RPMI8226 (cell line): ENCODE measurements around the gene TRIM44.
"Not testable (repeated sequence)": the region's sequence is repeated elsewhere in the genome, so short reads cannot be mapped to it uniquely, and the experiment has no call there.

Experiments used
- DNase-seq: peaks from one replicate; pipeline ENCODE4 v3.0.0-alpha.2; 2015

Gene TRIM44

DNA sequence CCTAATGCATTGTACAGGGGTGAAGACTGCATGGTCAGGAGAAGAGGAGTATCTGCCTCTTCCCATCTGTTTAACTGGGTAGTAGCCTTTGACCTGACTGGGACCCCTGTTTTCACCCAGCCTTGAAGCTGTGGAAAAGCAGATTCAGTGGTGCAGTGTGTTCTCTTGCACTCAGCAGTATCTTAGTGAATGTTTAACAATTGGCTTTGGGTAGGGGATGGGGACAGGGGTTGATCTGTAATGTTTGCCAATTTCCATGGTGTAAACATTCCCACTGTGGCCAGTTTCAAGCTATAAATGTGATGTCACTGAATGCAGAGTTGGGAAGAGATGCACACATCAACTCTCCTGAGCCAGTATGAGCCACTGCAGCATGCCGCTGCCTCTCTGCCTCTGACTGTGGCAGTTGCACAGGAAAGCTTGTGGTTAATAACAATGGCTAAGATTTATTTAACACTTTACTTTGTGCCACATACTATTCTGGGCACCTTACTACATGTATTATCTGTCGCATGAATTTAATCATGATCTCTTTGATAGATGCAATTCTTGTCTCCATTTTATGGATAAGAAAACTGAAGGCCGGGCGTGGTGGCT is 28.6 kb upstream of the TRIM44 start:
- no peak for DNase-seq

DNA sequence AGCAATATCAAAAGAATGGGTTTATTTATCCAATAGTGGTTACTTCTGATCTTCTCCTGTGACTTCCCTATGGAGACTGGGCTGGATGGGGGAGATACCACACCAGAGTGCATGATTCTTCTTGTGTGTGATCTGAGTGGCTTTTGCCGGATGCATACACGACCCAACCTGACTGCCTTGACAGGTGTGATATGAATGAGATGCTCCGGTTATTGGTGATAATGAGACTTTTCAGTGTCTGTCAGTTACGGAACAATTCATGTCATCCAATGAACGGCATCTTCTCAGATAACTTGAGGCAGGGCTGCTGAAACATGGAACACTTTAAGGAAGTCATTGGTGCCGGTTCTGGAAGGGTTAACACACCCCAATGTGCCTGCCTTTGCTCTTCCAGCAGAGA is 26.6 kb upstream of the TRIM44 start:
- no peak for DNase-seq

DNA sequence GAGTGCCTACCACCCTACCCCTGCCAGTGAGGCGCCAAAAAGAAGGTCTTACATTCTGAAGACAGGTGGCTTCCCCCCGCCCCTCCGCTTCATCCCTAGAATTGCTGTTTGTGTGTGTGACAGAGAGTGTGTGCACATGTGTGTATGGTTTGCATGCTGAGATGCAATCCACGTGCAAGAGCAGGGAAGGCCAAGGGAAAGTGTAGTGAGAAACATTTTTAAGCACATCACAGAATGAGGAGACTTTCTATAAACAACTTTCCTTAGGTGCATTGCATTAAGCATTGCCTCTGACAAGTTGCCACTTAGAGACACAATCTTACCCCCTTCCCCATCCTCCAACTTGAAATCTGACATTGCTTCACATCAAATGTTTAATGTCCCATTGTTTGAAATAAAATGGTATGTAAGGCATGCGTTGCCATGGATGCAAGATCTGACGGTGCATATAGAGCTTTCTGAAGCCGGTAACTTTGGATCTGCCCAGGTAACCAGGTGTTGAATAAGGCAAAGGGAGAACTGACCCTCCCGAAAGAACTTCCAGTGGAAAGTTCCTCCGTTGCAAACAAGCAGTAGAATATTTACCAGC is 22.9 kb upstream of the TRIM44 start:
- DNase-seq: no peak

DNA sequence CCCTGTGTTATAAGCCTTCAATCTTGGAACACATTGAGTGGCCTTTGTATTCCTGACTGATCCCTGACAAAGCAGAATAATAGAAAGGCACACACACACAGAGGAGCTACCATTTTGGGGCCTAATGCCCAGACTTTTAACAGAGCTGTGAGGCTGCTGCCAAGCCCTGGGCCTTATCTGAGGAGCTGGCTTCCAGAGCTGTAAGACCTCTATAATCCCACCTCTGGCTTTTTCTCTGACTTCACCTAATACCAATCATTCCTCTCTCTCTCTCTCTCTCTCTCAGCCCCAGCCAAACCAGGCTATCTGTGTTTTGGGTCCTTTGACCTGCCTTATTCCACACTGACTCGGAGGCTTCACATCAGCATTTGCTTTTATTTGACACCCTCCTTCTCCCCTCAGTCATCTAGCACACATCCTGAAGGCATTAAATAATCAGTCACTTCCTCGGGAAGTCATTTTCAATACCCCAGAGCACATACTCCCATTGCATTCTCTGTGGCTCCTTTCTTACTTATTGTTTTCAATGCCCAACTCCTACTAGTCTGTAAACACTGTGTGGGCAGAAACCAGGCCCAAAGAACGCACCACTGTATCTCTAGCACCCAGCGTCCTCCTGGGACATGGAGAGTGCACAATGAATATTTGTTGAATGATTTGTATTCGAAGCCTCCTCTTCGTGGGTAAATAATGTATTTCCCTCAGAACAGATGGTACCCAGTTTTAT is 21.2 kb upstream of the TRIM44 start:
- no peak for DNase-seq

DNA sequence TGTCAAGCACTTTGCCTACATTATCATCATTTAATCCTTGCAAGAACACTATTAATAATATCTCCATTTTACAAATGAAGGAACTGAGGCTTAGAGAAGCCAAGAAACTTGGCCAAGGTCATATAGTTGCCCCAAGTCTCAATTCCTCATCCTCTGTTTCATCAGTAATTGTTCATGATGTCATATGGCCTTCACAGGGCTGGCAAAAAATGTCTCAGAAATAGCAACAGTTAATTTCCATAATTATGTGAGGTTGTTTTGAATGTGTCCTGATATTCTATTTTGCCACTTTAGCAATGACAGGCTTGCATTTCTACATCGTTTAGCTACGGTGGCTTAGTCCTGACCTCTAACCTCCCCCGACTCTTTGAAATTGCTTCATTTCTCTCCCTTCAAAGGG is 20.6 kb upstream of the TRIM44 start:
- no peak for DNase-seq

DNA sequence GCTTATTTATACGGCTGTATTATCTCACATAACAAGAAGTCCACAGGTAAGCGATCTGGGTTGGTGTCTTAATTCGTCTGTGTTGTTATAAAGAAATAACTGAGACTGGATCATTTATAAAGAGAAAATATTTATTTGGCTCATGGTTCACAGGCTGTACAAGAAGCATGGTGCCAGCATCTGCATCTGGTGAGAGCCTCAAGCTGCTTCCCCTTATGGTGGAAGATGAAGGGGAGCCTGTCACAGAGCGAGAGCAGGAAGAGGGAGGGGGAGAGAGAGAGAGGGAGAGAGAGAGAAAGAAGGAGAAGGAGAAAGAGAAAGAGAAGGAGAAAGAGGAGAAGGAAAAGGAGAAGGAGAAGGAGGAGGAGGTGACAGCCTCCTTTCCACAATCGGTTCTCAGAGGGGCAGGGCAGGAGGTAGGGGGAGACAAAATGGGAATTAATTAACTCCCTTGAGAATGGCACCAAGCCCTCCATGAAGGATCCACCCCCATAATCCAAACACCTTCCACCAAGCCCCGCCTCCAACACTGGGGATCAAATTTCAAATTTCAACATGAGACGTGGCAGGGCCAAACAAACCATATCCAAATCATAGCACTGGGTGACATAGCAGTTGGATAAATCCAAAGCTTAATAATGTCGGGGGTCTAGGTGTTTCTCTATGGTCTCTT is 15.0 kb upstream of the TRIM44 start:
- DNase-seq: no peak

DNA sequence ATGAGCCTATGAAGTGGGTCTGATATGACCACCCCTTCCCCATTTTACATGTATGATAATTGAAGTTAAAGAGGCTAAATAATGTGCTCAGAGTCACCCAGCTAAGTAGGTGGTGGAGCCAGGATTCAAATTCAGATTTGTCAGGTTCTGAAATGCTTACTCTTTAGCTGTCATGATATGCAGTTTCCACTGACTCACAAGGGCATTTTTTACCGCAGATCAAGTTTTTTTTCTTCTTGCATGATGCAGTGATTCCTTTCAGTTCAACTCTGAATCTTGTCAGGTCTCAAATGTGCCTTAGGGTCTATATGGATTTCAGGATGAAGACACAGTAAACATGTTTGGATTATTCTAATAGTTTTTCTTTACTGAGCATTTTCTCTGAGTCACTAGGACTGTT is 12.6 kb upstream of the TRIM44 start:
- no peak for DNase-seq

DNA sequence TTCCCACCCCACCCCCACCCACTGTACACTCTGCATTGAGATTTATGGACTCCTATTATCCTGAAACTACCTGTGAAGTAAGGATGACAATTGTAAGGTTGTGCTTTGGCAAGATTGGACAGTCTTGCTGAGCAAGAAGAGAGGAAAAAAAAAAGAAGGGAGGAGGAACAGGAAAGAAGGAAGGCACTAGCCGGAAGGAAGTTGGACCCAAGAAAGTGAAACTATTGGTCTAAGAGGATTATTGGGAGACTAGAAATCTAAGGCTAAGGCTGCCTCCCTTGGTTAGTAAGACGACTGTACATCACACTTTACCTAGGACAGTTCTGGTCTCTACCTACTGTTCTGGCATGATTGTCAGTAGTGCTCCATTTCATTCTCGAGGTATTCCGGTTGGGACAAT is 12.1 kb upstream of the TRIM44 start:
- DNase-seq: no peak

DNA sequence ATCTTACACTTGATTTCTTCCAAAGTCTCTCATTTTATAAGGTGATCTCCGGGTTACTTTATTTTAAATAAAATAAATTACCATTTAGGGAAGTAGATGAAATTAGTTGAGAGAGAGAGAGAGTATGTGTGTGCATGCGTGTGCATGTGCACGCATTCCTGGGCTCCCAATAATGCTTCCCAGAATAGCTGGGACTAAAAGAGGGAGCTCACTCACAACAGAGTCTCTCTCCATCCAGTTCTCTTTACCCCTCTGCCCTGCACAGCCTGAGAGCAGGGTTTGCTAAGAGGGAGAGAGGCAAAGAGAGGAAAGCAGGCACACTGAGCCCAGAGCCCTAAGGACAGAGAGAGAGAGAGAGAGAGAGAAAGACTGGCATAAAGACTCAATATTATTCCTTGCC is 11.3 kb upstream of the TRIM44 start:
- DNase-seq: no peak

DNA sequence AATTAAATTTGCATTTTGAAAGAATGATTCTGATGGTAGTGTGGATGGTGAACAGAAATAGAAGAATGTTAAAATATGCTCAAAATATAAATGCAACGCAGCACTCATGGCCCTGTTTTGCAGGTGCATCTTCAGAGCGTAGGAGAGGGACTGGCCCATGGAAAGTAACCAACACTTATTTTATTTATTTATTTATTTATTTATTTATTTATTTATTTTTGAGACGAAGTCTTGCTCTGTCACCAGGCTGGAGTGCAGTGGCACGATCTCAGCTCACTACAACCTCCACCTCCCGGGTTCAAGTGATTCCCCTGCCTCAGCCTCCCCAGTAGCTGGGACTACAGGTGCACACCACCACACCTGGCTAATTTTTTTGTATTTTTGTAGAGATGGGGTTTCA is 9.8 kb upstream of the TRIM44 start:
- not testable (repeated sequence) for DNase-seq

DNA sequence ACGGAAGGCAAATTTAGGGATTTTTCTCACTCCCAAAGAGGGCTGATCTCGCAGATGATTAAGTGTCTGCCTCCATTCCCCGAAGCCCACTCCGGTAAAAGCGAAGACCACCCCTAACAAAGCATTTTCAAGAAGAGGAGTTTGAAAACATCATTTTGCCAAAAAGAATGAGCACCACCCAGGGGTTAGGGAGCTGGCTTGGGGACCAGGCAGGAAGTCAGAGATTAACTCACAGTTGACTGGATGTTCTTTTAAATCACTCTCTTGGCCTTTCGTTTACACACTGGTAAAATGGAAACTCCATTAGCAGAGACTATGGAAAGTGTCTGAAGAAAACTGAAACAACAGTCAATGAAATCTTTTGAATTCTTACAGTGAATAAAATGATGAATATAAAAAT is 7.9 kb upstream of the TRIM44 start:
- no peak for DNase-seq

DNA sequence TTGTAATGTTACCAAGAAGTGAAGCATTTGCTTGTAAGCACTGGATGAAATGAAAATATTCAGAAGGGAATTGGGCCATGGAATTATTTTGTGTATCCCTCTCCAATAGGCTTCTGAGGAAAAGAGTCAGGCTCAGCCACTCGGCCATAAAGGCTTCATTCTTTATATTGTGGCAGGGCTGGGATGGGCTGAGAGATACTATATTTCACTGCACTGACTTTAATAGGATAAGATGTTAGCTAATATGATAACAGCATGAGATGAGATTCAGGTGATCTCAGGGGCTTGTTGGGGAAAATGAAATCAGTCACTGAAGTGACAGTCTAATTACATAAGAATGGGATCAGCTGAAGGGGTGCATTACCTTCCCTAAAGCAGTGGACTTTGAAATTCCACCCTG is 7.3 kb upstream of the TRIM44 start:
- DNase-seq: no peak

DNA sequence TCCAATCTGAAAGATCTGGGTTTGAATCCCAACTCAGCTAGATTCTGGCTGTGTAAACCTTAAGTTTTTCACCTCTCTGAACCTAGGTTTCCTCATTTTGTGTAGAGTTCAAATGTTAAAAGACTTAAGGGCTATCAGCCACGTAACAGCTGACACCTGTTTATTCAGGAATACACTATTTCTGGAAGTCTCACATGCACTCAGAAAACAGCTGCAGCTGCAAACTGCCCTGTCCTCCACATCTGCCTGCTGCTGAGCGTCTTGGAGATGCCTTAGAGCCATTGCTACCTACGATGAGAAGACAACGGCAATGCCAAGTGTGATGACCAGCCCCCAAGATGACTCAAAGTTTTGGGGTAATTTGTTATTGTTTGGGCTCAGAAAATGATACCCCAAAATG is 6.7 kb upstream of the TRIM44 start:
- DNase-seq: peak; percentile 63

DNA sequence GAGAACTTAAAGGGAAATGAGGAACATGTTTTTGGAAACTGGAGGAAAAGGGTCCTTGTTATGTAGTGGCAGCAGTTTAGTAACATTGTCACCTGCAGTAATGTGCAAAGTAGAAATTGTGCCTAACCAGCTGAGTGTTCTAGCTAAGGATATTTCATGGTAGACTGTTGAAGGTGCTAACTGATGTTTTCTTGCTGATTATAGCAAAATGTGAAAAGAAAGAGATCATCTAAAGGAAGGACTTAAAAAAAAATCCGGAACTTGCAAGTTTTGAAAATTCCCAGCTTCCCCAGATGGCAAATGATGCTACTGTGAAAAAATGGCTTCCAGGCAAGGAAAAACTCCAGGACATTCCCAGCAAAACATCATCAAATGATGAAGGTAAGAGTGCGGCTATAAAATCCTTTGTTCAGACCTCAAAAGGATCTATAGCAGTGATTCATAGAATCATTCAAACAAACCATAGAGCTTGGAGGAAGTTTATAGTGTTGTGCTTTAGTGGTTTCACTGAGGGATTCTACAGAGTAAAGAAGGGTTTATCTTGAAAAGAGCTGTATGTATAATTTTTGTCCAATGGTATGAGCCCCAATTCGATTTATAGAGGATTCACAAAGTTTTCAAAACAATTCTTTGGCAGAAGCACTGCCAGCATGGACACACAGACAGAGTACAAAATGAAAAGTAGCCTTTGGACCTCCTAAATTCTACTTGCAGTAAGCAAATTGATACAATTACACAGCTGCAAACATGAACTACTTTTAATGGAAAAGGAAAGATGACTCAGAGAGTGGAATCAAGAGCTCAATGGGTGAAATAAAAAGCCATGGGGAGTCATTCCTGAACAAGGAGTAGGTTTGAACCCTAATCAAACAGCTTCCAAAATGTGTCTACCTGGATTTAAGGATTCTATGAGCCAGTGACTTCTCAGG is 4.3 kb upstream of the TRIM44 start:
- no peak for DNase-seq

DNA sequence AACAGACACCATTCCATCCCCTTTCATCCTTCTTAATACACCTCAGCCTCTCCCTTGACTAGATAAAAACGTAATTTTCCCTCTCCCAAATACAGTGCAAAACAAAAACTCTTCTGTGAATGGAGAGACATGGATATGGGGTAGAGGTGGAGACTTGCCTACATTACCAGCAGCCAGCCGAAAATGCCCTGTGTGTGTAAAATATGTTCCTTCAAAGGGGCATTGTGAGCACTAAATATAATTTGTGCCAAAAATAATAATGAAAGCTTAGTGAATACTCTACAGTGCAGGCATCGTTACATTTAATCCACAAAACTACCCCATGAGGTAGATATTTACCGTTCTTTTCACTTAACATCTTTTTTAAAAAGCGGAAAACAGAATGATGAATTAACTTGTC is 1.0 kb upstream of the TRIM44 start:
- DNase-seq: no peak

DNA sequence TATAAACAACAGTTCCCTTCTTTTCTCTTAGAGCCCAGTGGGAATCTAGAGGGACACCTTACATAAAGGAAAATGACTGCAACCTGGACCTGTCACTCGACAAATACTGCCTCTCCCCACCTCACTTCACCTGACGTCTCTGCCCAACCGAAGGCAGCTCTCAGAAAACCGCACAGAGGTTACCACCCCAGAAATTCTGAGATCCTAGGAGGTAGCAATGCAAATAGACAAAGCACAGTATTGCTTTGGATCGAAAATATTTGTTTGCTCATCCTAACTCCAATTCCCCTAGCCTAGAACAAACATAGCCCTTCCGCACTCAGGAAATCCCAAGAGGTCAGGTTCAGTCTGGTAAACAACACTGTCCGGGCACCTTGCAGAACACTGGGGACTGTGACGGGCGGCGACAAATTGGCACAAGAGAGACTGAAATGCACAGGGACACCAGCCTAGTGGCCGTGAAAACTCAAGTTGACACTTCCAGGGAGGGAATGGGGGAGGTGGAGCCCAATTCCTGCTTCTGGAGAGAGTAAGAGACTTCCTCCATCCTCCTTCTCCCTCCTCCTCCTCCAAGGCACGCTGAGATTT is 420 bp upstream of the TRIM44 start:
- peak; percentile 51 for DNase-seq

DNA sequence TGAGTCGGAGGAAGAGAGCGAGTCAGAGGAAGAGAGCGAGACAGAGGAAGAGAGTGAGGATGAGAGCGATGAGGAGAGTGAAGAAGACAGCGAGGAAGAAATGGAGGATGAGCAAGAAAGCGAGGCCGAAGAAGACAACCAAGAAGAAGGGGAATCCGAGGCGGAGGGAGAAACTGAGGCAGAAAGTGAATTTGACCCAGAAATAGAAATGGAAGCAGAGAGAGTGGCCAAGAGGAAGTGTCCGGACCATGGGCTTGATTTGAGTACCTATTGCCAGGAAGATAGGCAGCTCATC is 780 bp downstream of the TRIM44 start:
- no peak for DNase-seq

DNA sequence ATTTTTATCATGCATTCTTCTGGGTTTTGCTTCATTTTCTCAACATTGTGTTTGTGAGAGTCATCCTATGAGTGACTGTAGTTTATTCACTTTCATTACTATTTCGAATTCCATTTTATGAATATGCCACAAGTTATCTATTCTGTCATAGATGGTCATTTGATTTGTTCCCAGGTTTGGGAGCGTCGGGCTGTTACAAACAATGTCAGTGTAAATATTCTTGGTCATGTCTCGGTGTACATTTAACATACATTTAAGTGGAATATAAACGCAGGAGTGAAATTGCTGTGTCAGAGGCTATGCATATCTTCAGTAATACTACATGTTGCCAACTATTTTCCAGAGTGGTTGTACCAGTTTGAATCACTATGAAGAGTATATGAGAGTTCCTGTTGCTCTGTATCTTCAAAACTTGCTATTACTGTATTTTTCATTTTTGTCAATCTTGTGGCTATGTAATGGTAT is 2.4 kb downstream of the TRIM44 start:
- no peak for DNase-seq

DNA sequence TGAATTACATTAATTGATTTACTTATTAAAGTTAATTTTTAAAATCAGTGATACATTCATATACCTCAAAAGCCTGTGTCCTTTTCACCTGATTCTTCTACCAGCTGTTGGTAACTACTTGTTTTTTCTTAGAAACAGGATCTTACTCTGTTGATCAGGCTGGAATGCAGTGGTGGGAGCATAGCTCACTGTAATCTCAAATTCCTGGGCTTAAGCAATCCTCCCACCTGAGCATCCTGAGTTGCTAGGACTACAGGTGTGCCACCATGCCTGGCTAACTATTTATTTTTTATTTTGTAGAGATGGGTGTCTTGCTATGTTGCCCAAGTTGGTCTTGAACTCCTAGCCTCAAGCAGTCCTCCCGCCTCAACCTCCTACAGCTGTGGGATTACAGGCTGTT is 4.7 kb downstream of the TRIM44 start:
- DNase-seq: no peak

DNA sequence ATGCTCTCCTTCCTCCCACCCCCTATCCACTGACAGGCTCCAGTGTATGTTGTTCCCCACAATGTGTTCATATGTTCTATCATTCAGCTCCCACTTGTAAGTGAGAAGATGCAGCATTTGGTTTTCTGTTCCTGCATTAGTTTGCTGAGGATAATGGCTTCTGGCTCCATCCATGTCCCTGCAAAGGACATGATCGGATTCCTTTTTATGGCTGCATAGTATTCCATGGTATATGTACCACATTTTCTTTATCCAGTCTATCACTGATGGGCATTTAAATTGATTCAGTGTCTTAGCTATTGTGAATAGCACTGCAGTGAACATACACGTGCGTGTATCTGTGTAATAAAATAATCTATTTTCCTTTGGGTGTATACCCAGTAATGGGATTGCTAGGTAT is 5.8 kb downstream of the TRIM44 start:
- not testable (repeated sequence) for DNase-seq

DNA sequence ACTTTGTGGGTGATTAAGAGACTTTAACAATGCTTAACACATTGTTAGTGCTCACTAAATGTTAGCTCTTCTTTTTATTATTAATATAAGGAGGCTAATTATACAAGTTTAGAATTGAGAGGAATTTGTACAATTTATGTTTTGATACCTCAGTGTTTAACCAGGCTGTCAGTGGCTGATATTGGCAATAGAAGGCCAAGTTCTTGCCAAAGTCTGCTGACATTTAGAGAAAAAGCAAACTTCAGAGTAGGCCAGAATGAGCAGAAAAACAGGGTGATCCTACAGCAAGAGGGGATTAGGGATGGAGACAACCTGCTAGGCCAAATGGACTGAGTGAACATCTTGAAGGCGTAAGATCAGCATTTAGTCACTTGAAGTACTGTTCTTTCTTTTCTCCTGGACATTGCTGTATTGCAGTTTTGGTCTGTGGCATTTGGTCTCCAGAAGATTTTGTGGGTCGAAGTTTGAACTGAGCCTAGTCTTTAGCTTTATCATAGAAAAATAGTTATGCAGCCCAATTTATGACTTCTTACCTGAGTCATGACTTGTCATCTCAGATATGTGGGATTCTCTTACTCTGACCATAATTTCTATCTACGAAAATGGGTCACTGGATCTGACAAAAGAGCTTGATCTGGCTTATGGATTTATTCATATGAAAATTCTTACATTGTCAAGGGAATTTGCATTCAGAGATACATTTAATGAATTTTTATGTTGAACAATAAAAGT is 9.0 kb downstream of the TRIM44 start:
- DNase-seq: no peak

DNA sequence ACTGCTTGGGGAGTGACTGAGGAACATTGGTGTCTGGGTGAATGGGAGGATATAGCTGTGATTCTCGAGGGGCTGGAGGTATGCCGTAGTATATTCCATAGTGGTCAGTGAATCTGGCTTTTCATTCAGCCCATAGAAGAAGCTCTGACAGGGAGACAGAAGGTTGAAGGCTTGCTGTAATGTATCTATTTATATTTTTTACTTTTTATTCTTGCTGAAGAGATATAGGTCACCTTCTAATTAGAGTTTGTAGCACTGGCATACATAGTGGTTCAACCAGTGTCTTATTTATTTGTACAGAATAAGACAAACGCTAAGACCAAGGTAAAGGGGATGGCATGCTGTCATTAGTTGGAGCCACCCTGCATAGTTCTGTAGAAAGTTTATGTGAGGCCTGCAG is 10.0 kb downstream of the TRIM44 start:
- DNase-seq: no peak
